Suprapubic skin (tissue), 4 donors: ENCODE measurements around the gene THUMPD3. TPM values are rescaled to one million over a fixed set of nuclear protein-coding genes. Genes with fewer than 3 reads are reported as not detected.

ENCODE experiments used
- DNase-seq, 2 donors: peaks; one replicate each; pipeline ENCODE4 v3.0.0-alpha.2; 2019; ENCODE audit warnings: low spot score in 2 of 2
- H3K27ac ChIP-seq: fragments of 200-600 bp; sonication (generic); one replicate; pipeline ENCODE4 v1.5.1; 2019
- H3K27me3 ChIP-seq: fragments of 200-600 bp; sonication (generic); one replicate; pipeline ENCODE4 v1.5.1; 2019
- H3K36me3 ChIP-seq: fragments of 200-600 bp; sonication (generic); one replicate; pipeline ENCODE4 v1.5.1; 2019
- H3K4me1 ChIP-seq: fragments of 200-600 bp; sonication (generic); one replicate; pipeline ENCODE4 v1.5.1; 2019
- H3K4me3 ChIP-seq: fragments of 200-600 bp; sonication (generic); one replicate; pipeline ENCODE4 v1.5.1; 2019; ENCODE audit warnings: mild to moderate bottlenecking
- H3K9me3 ChIP-seq: fragments of 200-600 bp; sonication (generic); one replicate; pipeline ENCODE4 v1.5.1; 2019
- EP300 ChIP-seq: sonication (generic); formaldehyde crosslinking; IDR thresholded peaks from one replicate; pipeline ENCODE4 v1.6.1; 2017; ENCODE audit warnings: antibody characterized with exemption
- POLR2A ChIP-seq, 2 donors: fragments of 450-650 bp; IDR thresholded peaks; one replicate each; pipeline ENCODE4 v1.6.1; 2017; ENCODE audit warnings: antibody characterized with exemption in 2 of 2, mild to moderate bottlenecking in 2 of 2, moderate library complexity in 2 of 2
- POLR2AphosphoS5 ChIP-seq, 3 donors: sonication (generic); formaldehyde crosslinking; IDR thresholded peaks; one replicate each; pipeline ENCODE4 v1.6.1; 2017; ENCODE audit warnings: antibody characterized with exemption in 3 of 3
- whole genome bisulfite sequencing: methylation state at CpG from one replicate; pipeline ENCODE4 v1.1.5; 2018; 5-methylcytosine and 5-hydroxymethylcytosine counted together
- total RNA-seq, 4 donors: library from RNA; depleted of rRNA; stranded (reverse); fragments of >200 nt; gene quantifications; one replicate each; pipeline ENCODE4 v1.1.0, GENCODE V29; 2016
- TF ChIP-seq, protein P1 (sequence below), 2 donors: fragments of 200-600 bp in 1 of 2; fragments of 450-650 bp in 1 of 2; sonication (generic) in 1 of 2; IDR thresholded peaks; one replicate each; pipeline ENCODE4 v1.5.1; 2016 to 2019; ENCODE audit warnings: antibody characterized with exemption in 2 of 2, mild to moderate bottlenecking in 1 of 2, moderate library complexity in 1 of 2

Gene THUMPD3
- total RNA-seq, 4 donors from 2014 or later, result 14.2 to 39.0 (median 27.5) TPM

DNA sequence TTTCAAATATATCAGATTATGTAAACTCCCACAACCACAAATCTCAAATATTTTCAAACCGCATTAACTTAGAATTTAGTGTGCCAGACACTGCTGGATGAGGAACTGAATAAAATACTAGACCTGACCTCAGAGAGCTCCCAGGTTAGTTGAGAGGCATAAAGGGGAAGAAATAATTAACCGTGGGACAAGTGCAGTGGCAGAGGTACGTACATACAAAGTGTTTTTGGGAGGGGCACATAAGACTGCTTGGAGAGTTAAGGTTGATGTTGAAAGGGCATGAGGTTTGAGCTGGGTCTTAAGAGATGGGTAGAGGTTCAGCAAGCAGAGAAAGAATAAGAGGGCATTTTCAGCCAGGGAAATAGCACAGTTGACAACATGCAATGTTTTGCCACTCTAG is 17.2 kb downstream of the THUMPD3 start:
- Histone ChIP-seq H3K4me3 (no peak overlapping the region), H3K36me3 (peaks cover 78% of the 10 kb centered on the region)

DNA sequence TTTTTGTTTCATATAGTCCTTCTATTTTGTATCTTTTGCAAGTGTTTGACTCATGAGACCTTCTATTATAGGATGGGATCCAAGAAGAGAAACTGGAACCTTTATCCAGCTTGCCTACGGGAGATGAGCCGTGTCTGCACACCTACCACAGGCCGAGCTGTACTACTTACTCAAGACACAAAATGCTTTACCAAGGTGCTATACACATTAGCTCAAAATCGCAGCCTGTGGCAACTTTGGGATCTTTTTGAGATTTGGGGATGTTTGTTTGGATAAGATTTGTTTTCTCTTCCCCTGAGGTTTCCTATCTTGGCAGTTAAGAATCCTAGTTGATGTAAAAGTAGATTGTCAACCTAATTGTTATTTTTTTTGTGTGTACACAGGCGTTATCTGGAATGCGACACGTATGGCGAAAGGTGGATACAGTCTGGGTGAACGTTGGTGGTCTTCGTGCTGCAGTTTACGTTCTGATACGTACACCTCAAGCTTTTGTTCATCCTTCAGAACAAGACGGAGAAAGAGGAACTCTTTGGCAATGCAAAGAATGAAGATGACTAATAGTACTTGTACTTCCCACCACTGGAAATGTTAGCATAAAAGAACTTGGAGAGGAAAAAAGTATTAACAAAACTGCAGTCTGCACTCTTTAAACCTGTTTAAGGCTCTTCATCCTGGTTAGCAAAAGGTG is 21.4 kb downstream of the THUMPD3 start:
- no peak for DNase-seq
- no peak overlapping the region for H3K4me3 ChIP-seq
- peaks cover 11% of the 10 kb centered on the region for H3K4me1 ChIP-seq
- H3K9me3 ChIP-seq, result no peaks in the 10 kb centered on the region
- H3K36me3 ChIP-seq, result peaks cover 75% of the 10 kb centered on the region
- TF ChIP-seq POLR2AphosphoS5 (IDR thresholded peaks at IDR 0.05) (no peak), POLR2A (IDR thresholded peaks at IDR 0.05) (no peak)
- no peaks in the 10 kb centered on the region for H3K27me3 ChIP-seq
- WGBS, result 83% methylated on average over 13 of the region's 13 CpGs
- no peak overlapping the region for H3K27ac ChIP-seq

More for the DNA sequence above, 17.2 kb downstream of the THUMPD3 start:
- TF ChIP-seq POLR2A (IDR thresholded peaks at IDR 0.05) (no peak), POLR2AphosphoS5 (IDR thresholded peaks at IDR 0.05) (no peak), EP300 (no peak)
- TF ChIP-seq, protein P1, sequence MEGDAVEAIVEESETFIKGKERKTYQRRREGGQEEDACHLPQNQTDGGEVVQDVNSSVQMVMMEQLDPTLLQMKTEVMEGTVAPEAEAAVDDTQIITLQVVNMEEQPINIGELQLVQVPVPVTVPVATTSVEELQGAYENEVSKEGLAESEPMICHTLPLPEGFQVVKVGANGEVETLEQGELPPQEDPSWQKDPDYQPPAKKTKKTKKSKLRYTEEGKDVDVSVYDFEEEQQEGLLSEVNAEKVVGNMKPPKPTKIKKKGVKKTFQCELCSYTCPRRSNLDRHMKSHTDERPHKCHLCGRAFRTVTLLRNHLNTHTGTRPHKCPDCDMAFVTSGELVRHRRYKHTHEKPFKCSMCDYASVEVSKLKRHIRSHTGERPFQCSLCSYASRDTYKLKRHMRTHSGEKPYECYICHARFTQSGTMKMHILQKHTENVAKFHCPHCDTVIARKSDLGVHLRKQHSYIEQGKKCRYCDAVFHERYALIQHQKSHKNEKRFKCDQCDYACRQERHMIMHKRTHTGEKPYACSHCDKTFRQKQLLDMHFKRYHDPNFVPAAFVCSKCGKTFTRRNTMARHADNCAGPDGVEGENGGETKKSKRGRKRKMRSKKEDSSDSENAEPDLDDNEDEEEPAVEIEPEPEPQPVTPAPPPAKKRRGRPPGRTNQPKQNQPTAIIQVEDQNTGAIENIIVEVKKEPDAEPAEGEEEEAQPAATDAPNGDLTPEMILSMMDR (IDR thresholded peaks at IDR 0.05), result no peak
- no peak for DNase-seq
- Histone ChIP-seq H3K27me3 (no peaks in the 10 kb centered on the region), H3K27ac (no peak overlapping the region), H3K4me1 (no peaks in the 10 kb centered on the region), H3K9me3 (no peaks in the 10 kb centered on the region)
- WGBS, result 83% methylated on average over 3 of the region's 3 CpGs

DNA sequence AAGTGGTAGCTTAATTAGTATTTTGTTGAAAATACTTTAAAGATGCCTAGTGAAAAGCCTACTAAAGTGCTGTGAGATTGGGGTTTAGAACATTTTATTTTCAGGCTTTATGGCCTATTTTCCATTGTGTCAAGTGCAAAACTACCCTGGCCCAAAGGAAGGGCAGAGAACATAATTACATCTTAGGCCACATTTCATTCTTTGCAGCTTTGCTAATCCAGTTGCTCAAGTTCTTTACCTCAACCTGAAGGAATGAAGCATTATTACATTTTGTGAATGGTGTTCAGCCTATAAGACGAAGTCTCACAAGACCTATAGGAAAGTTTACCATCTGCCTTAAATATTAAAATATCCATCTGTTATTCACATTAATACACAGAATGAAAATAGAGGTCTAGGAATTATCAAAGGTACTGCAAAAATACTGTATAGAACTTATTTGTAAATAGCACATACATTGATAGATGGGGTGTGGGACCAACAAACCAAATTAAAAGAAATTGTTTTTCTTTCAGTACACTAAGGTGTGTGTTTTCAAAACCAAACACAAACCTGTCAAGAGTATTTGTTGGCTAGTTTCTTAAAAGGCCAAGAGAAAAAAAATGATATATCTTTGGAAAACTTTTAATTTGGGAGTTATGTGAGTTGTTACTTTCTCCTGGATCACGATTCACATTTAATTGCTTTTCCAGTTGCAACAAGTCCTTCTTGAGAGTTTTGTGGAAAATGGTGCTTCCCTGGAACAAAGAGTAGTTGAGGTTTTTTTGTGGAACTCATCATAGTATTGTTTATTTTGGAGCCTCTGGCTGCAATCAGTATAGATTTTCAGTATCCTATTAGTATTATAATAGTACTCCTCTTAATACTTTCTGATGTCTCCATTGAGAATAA is 22.6 kb downstream of the THUMPD3 start:
- H3K4me3 ChIP-seq, result no peak overlapping the region
- peaks cover 16% of the 10 kb centered on the region for H3K4me1 ChIP-seq
- H3K27me3 ChIP-seq, result no peaks in the 10 kb centered on the region
- 57% methylated on average over 2 of the region's 2 CpGs for WGBS
- H3K36me3 ChIP-seq, result peaks cover 71% of the 10 kb centered on the region
- H3K9me3 ChIP-seq, result no peaks in the 10 kb centered on the region
- no peak for DNase-seq
- TF ChIP-seq POLR2A (IDR thresholded peaks at IDR 0.05), result no peak
- TF ChIP-seq, protein P1 (IDR thresholded peaks at IDR 0.05), result no peak
- no peak for TF ChIP-seq EP300
- TF ChIP-seq POLR2AphosphoS5 (IDR thresholded peaks at IDR 0.05), result no peak
- no peak overlapping the region for H3K27ac ChIP-seq

DNA sequence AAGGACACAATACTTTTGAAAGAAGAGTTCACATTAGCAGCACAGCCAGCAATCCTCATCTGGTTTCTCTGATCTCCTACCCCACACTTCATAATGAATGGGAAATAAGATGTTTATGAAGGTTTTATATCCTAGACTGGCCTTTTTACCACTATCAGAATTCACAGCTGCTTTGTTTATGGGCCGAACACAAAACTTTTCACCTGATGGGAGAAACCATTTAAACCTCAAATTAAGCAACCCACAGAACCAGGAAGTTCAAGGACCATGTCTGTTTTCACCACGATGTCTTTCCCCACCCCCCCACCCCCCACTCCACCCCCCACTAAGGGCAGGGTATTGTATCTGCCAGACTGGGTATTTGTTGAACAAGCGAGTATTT is 23.2 kb downstream of the THUMPD3 start:
- Histone ChIP-seq H3K9me3 (no peaks in the 10 kb centered on the region), H3K36me3 (peaks cover 74% of the 10 kb centered on the region), H3K27ac (no peak overlapping the region), H3K4me1 (peaks cover 16% of the 10 kb centered on the region), H3K4me3 (no peak overlapping the region), H3K27me3 (no peaks in the 10 kb centered on the region)
- 76% methylated on average over 3 of the region's 3 CpGs for WGBS
- TF ChIP-seq POLR2A (IDR thresholded peaks at IDR 0.05) (no peak), EP300 (no peak), POLR2AphosphoS5 (IDR thresholded peaks at IDR 0.05) (no peak)
- TF ChIP-seq, protein P1 (IDR thresholded peaks at IDR 0.05), result no peak
- no peak for DNase-seq

DNA sequence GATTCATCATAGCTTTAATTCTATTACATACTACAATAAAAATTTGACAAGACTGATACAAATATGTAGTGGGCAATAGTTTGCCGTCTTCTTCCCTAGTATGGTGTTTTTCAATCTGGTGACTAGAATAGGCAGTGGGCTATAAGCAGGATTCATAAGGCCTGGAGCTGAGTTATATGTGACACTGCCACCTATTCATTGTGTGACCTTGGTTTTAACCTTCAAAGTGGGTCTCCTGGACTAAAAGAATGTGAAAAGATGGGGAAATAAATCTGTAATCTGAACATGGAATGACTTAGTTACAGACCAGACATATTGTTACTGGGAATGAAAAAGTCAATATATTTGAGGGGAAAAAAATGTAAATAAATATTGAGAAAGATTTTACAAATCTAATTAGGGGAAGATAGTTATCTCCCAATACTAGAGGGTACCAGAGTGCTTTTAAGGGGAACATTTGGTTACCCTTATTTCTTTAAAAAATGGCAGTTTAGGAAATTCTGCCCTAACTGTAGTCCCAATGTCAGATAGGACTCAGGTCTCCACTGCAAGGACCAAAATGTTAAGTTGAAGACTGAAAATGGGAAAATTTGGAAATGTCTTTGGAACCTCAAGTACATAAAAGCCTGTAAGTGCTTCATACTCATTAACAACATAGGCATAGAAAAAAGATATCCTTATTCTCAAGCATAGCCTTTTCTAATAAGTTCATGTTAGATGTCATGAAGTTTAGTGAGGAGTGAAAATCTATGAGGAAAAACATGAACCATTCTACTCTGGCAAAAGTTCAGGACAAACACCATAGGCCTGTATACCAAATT is 23.9 kb downstream of the THUMPD3 start:
- H3K4me1 ChIP-seq, result peaks cover 22% of the 10 kb centered on the region
- H3K4me3 ChIP-seq, result no peak overlapping the region
- WGBS, result 50% methylated on average over 1 of the region's 1 CpG
- no peaks in the 10 kb centered on the region for H3K9me3 ChIP-seq
- DNase-seq, result no peak
- no peaks in the 10 kb centered on the region for H3K27me3 ChIP-seq
- H3K27ac ChIP-seq, result no peak overlapping the region
- TF ChIP-seq, protein P1 (IDR thresholded peaks at IDR 0.05), result no peak
- no peak for TF ChIP-seq EP300
- TF ChIP-seq POLR2AphosphoS5 (IDR thresholded peaks at IDR 0.05), result no peak
- no peak for TF ChIP-seq POLR2A (IDR thresholded peaks at IDR 0.05)
- H3K36me3 ChIP-seq, result peaks cover 80% of the 10 kb centered on the region
